H9 (cell line): ENCODE data around the gene CD209. TPM values are rescaled to one million over a fixed set of nuclear protein-coding genes. Genes with fewer than 3 reads are reported as not detected.

Experiments
- DNase-seq: peaks from one replicate; pipeline ENCODE4 v3.0.0-alpha.2; 2017
- H2AFZ ChIP-seq: one replicate; pipeline ENCODE4 v1.6.1; 2013; ENCODE audit warnings: mild to moderate bottlenecking, low read length, control low read depth, moderate library complexity
- H2AK5ac ChIP-seq: 2 replicates; pipeline ENCODE4 v1.6.1; 2013; ENCODE audit warnings: low read length, control low read depth, mixed read lengths; ENCODE audit not compliant: insufficient read length
- H2BK120ac ChIP-seq: one replicate; pipeline ENCODE4 v1.6.1; 2013; ENCODE audit warnings: low read depth, mild to moderate bottlenecking, low read length, control low read depth, inconsistent platforms; ENCODE audit not compliant: poor library complexity, severe bottlenecking
- H2BK12ac ChIP-seq: 2 replicates; pipeline ENCODE4 v1.6.1; 2013; ENCODE audit warnings: low read length, control low read depth, mixed read lengths, low read depth; ENCODE audit not compliant: insufficient read length
- H2BK15ac ChIP-seq: 2 replicates; pipeline ENCODE4 v1.6.1; 2013; ENCODE audit warnings: low read depth, low read length, control low read depth
- H2BK20ac ChIP-seq: one replicate; pipeline ENCODE4 v1.6.1; 2013; ENCODE audit warnings: low read depth, mild to moderate bottlenecking, low read length, control low read depth, inconsistent platforms; ENCODE audit not compliant: poor library complexity, severe bottlenecking
- H2BK5ac ChIP-seq: 2 replicates; pipeline ENCODE4 v1.6.1; 2013; ENCODE audit warnings: low read length, control low read depth, mixed read lengths; ENCODE audit not compliant: insufficient read length
- H3K14ac ChIP-seq: 2 replicates; pipeline ENCODE4 v1.6.1; 2013; ENCODE audit warnings: low read length, control low read depth; ENCODE audit not compliant: insufficient read depth
- H3K18ac ChIP-seq: 2 replicates; pipeline ENCODE4 v1.6.1; 2013; ENCODE audit warnings: low read depth, mild to moderate bottlenecking, mixed read lengths, low read length, control low read depth; ENCODE audit not compliant: insufficient read length
- H3K23ac ChIP-seq: 2 replicates; pipeline ENCODE4 v1.6.1; 2013; ENCODE audit warnings: low read length, control low read depth, mixed read lengths, low read depth; ENCODE audit not compliant: insufficient read length
- H3K23me2 ChIP-seq: 2 replicates; pipeline ENCODE4 v1.6.1; 2013; ENCODE audit warnings: low read depth, mild to moderate bottlenecking, mixed read lengths, low read length, control low read depth; ENCODE audit not compliant: insufficient read length, poor library complexity, severe bottlenecking
- H3K27ac ChIP-seq: 2 replicates; pipeline ENCODE4 v1.5.1; 2013; ENCODE audit warnings: low read length, control low read depth, mixed read lengths, low read depth; ENCODE audit not compliant: insufficient read length
- H3K27me3 ChIP-seq: 2 replicates; pipeline ENCODE4 v1.6.1; 2013; ENCODE audit warnings: low read length, control low read depth, inconsistent platforms; ENCODE audit not compliant: insufficient read depth
- H3K4ac ChIP-seq: 2 replicates; pipeline ENCODE4 v1.6.1; 2013; ENCODE audit warnings: low read depth, mild to moderate bottlenecking, control low read depth, inconsistent platforms, low read length, moderate library complexity
- H3K4me1 ChIP-seq: 2 replicates; pipeline ENCODE4 v1.6.1; 2013; ENCODE audit warnings: low read length, control low read depth, inconsistent platforms; ENCODE audit not compliant: insufficient read depth
- H3K4me2 ChIP-seq: 2 replicates; pipeline ENCODE4 v1.6.1; 2013; ENCODE audit warnings: low read length, control low read depth, mixed read lengths; ENCODE audit not compliant: insufficient read length, insufficient read depth
- H3K56ac ChIP-seq: 2 replicates; pipeline ENCODE4 v1.6.1; 2013; ENCODE audit warnings: low read depth, mild to moderate bottlenecking, mixed read lengths, low read length, control low read depth; ENCODE audit not compliant: insufficient read length
- H3K79me1 ChIP-seq: 2 replicates; pipeline ENCODE4 v1.6.1; 2013; ENCODE audit warnings: low read depth, mild to moderate bottlenecking, moderate library complexity, low read length, control low read depth, inconsistent platforms; ENCODE audit not compliant: insufficient read depth, poor library complexity, severe bottlenecking
- H3K79me2 ChIP-seq: 2 replicates; pipeline ENCODE4 v1.6.1; 2013; ENCODE audit warnings: low read length, control low read depth, inconsistent platforms; ENCODE audit not compliant: insufficient read depth
- H3K9ac ChIP-seq: 2 replicates; pipeline ENCODE4 v1.6.1; 2013; ENCODE audit warnings: low read length, control low read depth, mixed read lengths; ENCODE audit not compliant: insufficient read length; ENCODE audit errors: extremely low read depth
- H3K9me3 ChIP-seq: one replicate; pipeline ENCODE4 v1.6.1; 2013; ENCODE audit warnings: low read depth, low read length, inconsistent platforms; ENCODE audit not compliant: control insufficient read depth
- H3T11ph ChIP-seq: one replicate; pipeline ENCODE4 v1.6.1; 2013; ENCODE audit warnings: mild to moderate bottlenecking, low read length, control low read depth, inconsistent platforms
- H4K20me1 ChIP-seq: one replicate; pipeline ENCODE4 v1.6.1; 2013; ENCODE audit not compliant: control insufficient read depth, insufficient read length, insufficient read depth
- H4K5ac ChIP-seq: 2 replicates; pipeline ENCODE4 v1.6.1; 2013; ENCODE audit warnings: low read depth, mild to moderate bottlenecking, mixed read lengths, low read length, control low read depth; ENCODE audit not compliant: insufficient read length
- H4K8ac ChIP-seq: replicated peaks from 2 replicates; pipeline ENCODE4 v1.6.1; 2013; ENCODE audit warnings: low read length, control low read depth, mixed read lengths, low read depth; ENCODE audit not compliant: insufficient read length
- H4K91ac ChIP-seq: 2 replicates; pipeline ENCODE4 v1.6.1; 2013; ENCODE audit warnings: low read depth, mild to moderate bottlenecking, moderate library complexity, mixed read lengths, low read length, control low read depth; ENCODE audit not compliant: insufficient read length
- H3K27ac Mint-ChIP-seq, 3 experiments: 2 replicates in 2 of 3; 3 replicates in 1 of 3; pipeline ENCODE4 v1.8.0; 2020 to 2021; ENCODE audit warnings: mixed read lengths in 3 of 3, mild to moderate bottlenecking in 1 of 3, moderate library complexity in 1 of 3
- H3K27me3 Mint-ChIP-seq: 2 replicates; pipeline ENCODE4 v1.8.0; 2021; ENCODE audit warnings: low read depth, mild to moderate bottlenecking, moderate library complexity, mixed read lengths
- H3K36me3 Mint-ChIP-seq, 3 experiments: 2 replicates in 2 of 3; 3 replicates in 1 of 3; pipeline ENCODE4 v1.8.0; 2020 to 2021; ENCODE audit warnings: low read depth in 3 of 3, mixed read lengths in 3 of 3; ENCODE audit not compliant: insufficient read depth in 1 of 3
- H3K4me1 Mint-ChIP-seq, 2 experiments: 2 replicates each; pipeline ENCODE4 v1.8.0; 2020; ENCODE audit warnings: mixed read lengths in 2 of 2
- H3K4me3 Mint-ChIP-seq, 2 experiments: 2 replicates in 1 of 2; 3 replicates in 1 of 2; pipeline ENCODE4 v1.8.0; 2020 to 2021; ENCODE audit warnings: mild to moderate bottlenecking in 2 of 2, mixed read lengths in 2 of 2, moderate library complexity in 1 of 2
- H3K9me3 Mint-ChIP-seq, 2 experiments: 2 replicates in 1 of 2; 3 replicates in 1 of 2; pipeline ENCODE4 v1.8.0; 2020; ENCODE audit warnings: mild to moderate bottlenecking in 2 of 2, mixed read lengths in 2 of 2, moderate library complexity in 1 of 2
- CTCF ChIP-seq: fragments of 200-600 bp; sonication (generic); conservative IDR thresholded peaks from 3 replicates; pipeline ENCODE4 v1.8.0; 2021; ENCODE audit warnings: antibody characterized with exemption, mild to moderate bottlenecking
- WGBS: extraction: QIAGEN DNeasy Blood & Tissue Kit; methylation state at CpG from one replicate; pipeline ENCODE4 v1.1.7; 2013; ENCODE audit warnings: missing lambda C conversion rate, low lambda C conversion rate, mixed read lengths; ENCODE audit not compliant: insufficient read length; ENCODE audit errors: extremely low coverage; 5-methylcytosine and 5-hydroxymethylcytosine counted together
- total RNA-seq: library from RNA; stranded (reverse); gene quantifications from 2 replicates; pipeline ENCODE4 v1.2.1, GENCODE V29; 2021

CD209 gene
- total RNA-seq, 1 experiment from 2014 or later, result not detected

- Histone ChIP-seq H3K23me2 (peaks cover 19% of the 10 kb centered on the region), H3K9ac (no peak overlapping the region), H3K56ac (no peak overlapping the region), H3K4ac (no peak overlapping the region), H2BK120ac (no peak overlapping the region), H3K4me2 (peak overlapping the region; percentile 72), H2AFZ (no peak overlapping the region), H3K27ac (no peak overlapping the region), H4K8ac (no peak overlapping the region), H2BK15ac (no peak overlapping the region), H3K79me1 (no peaks in the 10 kb centered on the region), H3K9me3 (no peaks in the 10 kb centered on the region), H2BK5ac (no peak overlapping the region), H3K27me3 (peaks cover 14% of the 10 kb centered on the region; the same call in 1 of the 2 replicates), H3T11ph (no peak overlapping the region), H2BK20ac (no peak overlapping the region), H2AK5ac (no peak overlapping the region), H3K4me1 (no peaks in the 10 kb centered on the region; the same call in 1 of the 2 replicates), H3K14ac (no peak overlapping the region), H2BK12ac (no peak overlapping the region), H3K18ac (no peak overlapping the region), H3K79me2 (no peaks in the 10 kb centered on the region), H4K5ac (no peak overlapping the region), H3K23ac (no peak overlapping the region), H4K91ac (no peak overlapping the region), H4K20me1 (no peaks in the 10 kb centered on the region)
- H3K27ac Mint-ChIP-seq, result no peak overlapping the region
- TF ChIP-seq CTCF, result no peak
- H3K4me3 Mint-ChIP-seq, result peak overlapping the region; percentile 41 to 80
- peaks cover 93% of the 10 kb centered on the region for H3K27me3 Mint-ChIP-seq
- WGBS, result no CpG with 5 or more reads among the region's 10 CpGs
- H3K9me3 Mint-ChIP-seq, result peaks cover 2 to 6% of the 10 kb centered on the region in 2 experiments; a peak in 2 of 5 replicates
- H3K36me3 Mint-ChIP-seq, result no peaks in the 10 kb centered on the region; a peak in 1 of 7 replicates
- peaks cover 13 to 21% of the 10 kb centered on the region in 2 experiments for H3K4me1 Mint-ChIP-seq
- peak; percentile 76 for DNase-seq
These were observed 39.8 kb upstream of the CD209 start for GRCh38 chr19:7787141-7787540.
